K562 (cell line): ENCODE measurements around the gene MLX. TPM values are rescaled to one million over a fixed set of nuclear protein-coding genes. Genes with fewer than 3 reads are reported as not detected.

ENCODE experiments used
- ARID1B ChIP-seq: fragments of 450-650 bp; IDR thresholded peaks from 2 replicates; pipeline ENCODE4 v1.6.1; 2016; ENCODE audit warnings: antibody characterized with exemption, mild to moderate bottlenecking, inconsistent platforms
- CHCHD3 ChIP-seq: fragments of 250-450 bp; sonication (Bioruptor Pico); IDR thresholded peaks from 2 replicates; pipeline ENCODE4 v2.1.2; 2022; ENCODE audit warnings: mild to moderate bottlenecking
- HMG20B ChIP-seq: fragments of 250-450 bp; sonication (Bioruptor Pico); IDR thresholded peaks from 2 replicates; pipeline ENCODE4 v1.5.0; 2021; ENCODE audit warnings: mild to moderate bottlenecking
- IRF2 ChIP-seq: sonication (generic); formaldehyde crosslinking; IDR thresholded peaks from 2 replicates; pipeline ENCODE4 v1.8.1; 2022; ENCODE audit warnings: mild to moderate bottlenecking, missing genetic modification reagents
- JUND ChIP-seq, 2 experiments: IDR thresholded peaks; 2 replicates in 1 of 2; 3 replicates in 1 of 2; pipeline ENCODE4 v1.6.1; 2011; ENCODE audit warnings: borderline replicate concordance in 2 of 2, low read depth in 2 of 2, low read length in 2 of 2, improper control_type of control experiment in 1 of 2, missing biosample characterization in 1 of 2, missing genetic modification characterization in 1 of 2, missing genetic modification reagents in 1 of 2
- KDM1A ChIP-seq, 2 experiments: fragments of 450-650 bp; IDR thresholded peaks; 2 replicates each; pipeline ENCODE4 v1.6.1; 2016; ENCODE audit warnings: mild to moderate bottlenecking in 2 of 2
- MCM7 ChIP-seq, 2 experiments: fragments of 450-650 bp; IDR thresholded peaks; 2 replicates each; pipeline ENCODE4 v1.6.1; 2016 to 2018
- NCOA6 ChIP-seq: fragments of 450-650 bp; IDR thresholded peaks from 2 replicates; pipeline ENCODE4 v1.6.1; 2017; ENCODE audit warnings: mild to moderate bottlenecking
- POLR3A ChIP-seq: IDR thresholded peaks from 2 replicates; pipeline ENCODE4 v1.6.1; 2011; ENCODE audit warnings: borderline replicate concordance, mild to moderate bottlenecking, moderate library complexity; ENCODE audit not compliant: insufficient read length, insufficient read depth; ENCODE audit errors: extremely low read depth
- PYGO2 ChIP-seq: fragments of 450-650 bp; IDR thresholded peaks from 2 replicates; pipeline ENCODE4 v1.6.1; 2016; ENCODE audit warnings: mild to moderate bottlenecking, missing genetic modification characterization, moderate library complexity, missing compliant biosample characterization
- RBBP5 ChIP-seq: fragments of 200-600 bp; sonication (generic); IDR thresholded peaks from 2 replicates; pipeline ENCODE4 v1.6.1; 2012; ENCODE audit warnings: borderline replicate concordance, mild to moderate bottlenecking, low read length, control low read depth, inconsistent platforms; ENCODE audit not compliant: insufficient read depth, poor library complexity, severe bottlenecking
- SMAD4 ChIP-seq: fragments of 250-450 bp; sonication (Bioruptor Pico); conservative IDR thresholded peaks from 2 replicates; pipeline ENCODE4 v1.8.0; 2021; ENCODE audit warnings: inconsistent platforms, mild to moderate bottlenecking, moderate library complexity
- ZMIZ1 ChIP-seq, 2 experiments: fragments of 150-350 bp in 1 of 2; IDR thresholded peaks; 2 replicates each; pipeline ENCODE4 v1.6.1; 2012 to 2016; ENCODE audit warnings: low read depth in 2 of 2, low read length in 2 of 2, mild to moderate bottlenecking in 1 of 2, moderate library complexity in 1 of 2
- ZNF263 ChIP-seq: sonication (generic); formaldehyde crosslinking; IDR thresholded peaks from 2 replicates; pipeline ENCODE4 v1.8.0; 2022; ENCODE audit warnings: mild to moderate bottlenecking, missing genetic modification reagents, borderline replicate concordance
- ZNF282 ChIP-seq: sonication (generic); formaldehyde crosslinking; IDR thresholded peaks from 2 replicates; pipeline ENCODE4 v1.8.1; 2023; ENCODE audit warnings: missing genetic modification reagents
- polyA plus RNA-seq, 8 experiments: library from polyadenylated mRNA; depleted of rRNA in 4 of 8; stranded (reverse) in 5 of 8; unstranded in 3 of 8; fragments of >200 nt; fragmentation: Nextera tagmentation in 2 of 8; fragmentation: Illumina TruSeq in 1 of 8; extraction: Ambion mirVana in 2 of 8; extraction: Trizol in 1 of 8; gene quantifications; 2 replicates each; pipeline versions ENCODE4 v1.2.1 to v1.2.3, GENCODE V29; 2011 to 2014; ENCODE audit warnings: inconsistent platforms in 1 of 8, missing spikeins in 1 of 8
- total RNA-seq, 7 experiments: library from RNA; depleted of rRNA in 6 of 7; stranded (reverse); fragments of >200 nt in 6 of 7; fragmentation: Illumina TruSeq in 2 of 7; extraction: Trizol in 2 of 7; gene quantifications; 2 replicates each; pipeline versions ENCODE4 v1.2.1 to v1.2.3, GENCODE V29; 2011 to 2021; ENCODE audit warnings: low replicate concordance in 1 of 7
- TF ChIP-seq, protein P1 (sequence below), 2 experiments: fragments of 200-800 bp in 1 of 2; sonication (Bioruptor generic) in 1 of 2; sonication (generic) in 1 of 2; formaldehyde crosslinking in 1 of 2; IDR thresholded peaks in 1 of 2; conservative IDR thresholded peaks in 1 of 2; 2 replicates each; pipeline versions ENCODE4 v1.5.0 to v1.6.1; 2016 to 2020; ENCODE audit warnings: missing compliant biosample characterization in 1 of 2, missing genetic modification characterization in 1 of 2, missing genetic modification reagents in 1 of 2
- TF ChIP-seq, protein P2 (sequence below): sonication (generic); formaldehyde crosslinking; IDR thresholded peaks from 2 replicates; pipeline ENCODE4 v1.8.1; 2022; ENCODE audit warnings: missing genetic modification reagents
- TF ChIP-seq, protein P3 (sequence below): IDR thresholded peaks from 2 replicates; pipeline ENCODE4 v1.6.1; 2011; ENCODE audit warnings: borderline replicate concordance, low read depth, mild to moderate bottlenecking, moderate library complexity, low read length; ENCODE audit not compliant: insufficient read depth, poor library complexity, severe bottlenecking

MLX gene
- total and polyA plus RNA-seq, 9 of the 15 experiments (the other 6 are each of a cell fraction or from before 2014, with no cell fraction given) = 42.9 to 100 (median 58.9) TPM

GRCh38 chr17:42566215-42566882 lies 551 bp upstream of the MLX start (continued):
- TF ChIP-seq ZNF282 (no peak), ZNF263 (CRISPR knock-in tag) (no peak), IRF2 (no peak), SMAD4 (CRISPR knock-in tag) (0 out of 2 replicates have a peak, but pooled peaks have one; percentile 77), RBBP5 (peak; percentile 13), JUND (IDR thresholded peaks at IDR 0.05; ENCODE audit: borderline replicate concordance, low read depth, low read length) (no peak), JUND (tag; IDR thresholded peaks at IDR 0.05; ENCODE audit: borderline replicate concordance, low read depth, low read length) (no peak), MCM7 (IDR thresholded peaks at IDR 0.05) (no peak), ZMIZ1 (IDR thresholded peaks at IDR 0.05; ENCODE audit: low read depth in 2 of 2, low read length in 2 of 2) (no peak), PYGO2 (tag) (no peak), NCOA6 (no peak), POLR3A (no peak), ARID1B (no peak), HMG20B (CRISPR knock-in tag) (no peak), KDM1A (IDR thresholded peaks at IDR 0.05) (no peak), CHCHD3 (no peak)
- TF ChIP-seq, protein P1, sequence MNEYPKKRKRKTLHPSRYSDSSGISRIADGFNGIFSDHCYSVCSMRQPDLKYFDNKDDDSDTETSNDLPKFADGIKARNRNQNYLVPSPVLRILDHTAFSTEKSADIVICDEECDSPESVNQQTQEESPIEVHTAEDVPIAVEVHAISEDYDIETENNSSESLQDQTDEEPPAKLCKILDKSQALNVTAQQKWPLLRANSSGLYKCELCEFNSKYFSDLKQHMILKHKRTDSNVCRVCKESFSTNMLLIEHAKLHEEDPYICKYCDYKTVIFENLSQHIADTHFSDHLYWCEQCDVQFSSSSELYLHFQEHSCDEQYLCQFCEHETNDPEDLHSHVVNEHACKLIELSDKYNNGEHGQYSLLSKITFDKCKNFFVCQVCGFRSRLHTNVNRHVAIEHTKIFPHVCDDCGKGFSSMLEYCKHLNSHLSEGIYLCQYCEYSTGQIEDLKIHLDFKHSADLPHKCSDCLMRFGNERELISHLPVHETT (CRISPR knock-in tag; conservative IDR thresholded peaks at IDR 0.05 in 1 of 2, IDR thresholded peaks at IDR 0.05 in 1 of 2) = peak in 1 of 2 experiments; percentile 75; a peak in 1 of 4 replicates
- TF ChIP-seq, protein P2, sequence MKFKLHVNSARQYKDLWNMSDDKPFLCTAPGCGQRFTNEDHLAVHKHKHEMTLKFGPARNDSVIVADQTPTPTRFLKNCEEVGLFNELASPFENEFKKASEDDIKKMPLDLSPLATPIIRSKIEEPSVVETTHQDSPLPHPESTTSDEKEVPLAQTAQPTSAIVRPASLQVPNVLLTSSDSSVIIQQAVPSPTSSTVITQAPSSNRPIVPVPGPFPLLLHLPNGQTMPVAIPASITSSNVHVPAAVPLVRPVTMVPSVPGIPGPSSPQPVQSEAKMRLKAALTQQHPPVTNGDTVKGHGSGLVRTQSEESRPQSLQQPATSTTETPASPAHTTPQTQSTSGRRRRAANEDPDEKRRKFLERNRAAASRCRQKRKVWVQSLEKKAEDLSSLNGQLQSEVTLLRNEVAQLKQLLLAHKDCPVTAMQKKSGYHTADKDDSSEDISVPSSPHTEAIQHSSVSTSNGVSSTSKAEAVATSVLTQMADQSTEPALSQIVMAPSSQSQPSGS (CRISPR knock-in tag) = no peak
- TF ChIP-seq, protein P3, sequence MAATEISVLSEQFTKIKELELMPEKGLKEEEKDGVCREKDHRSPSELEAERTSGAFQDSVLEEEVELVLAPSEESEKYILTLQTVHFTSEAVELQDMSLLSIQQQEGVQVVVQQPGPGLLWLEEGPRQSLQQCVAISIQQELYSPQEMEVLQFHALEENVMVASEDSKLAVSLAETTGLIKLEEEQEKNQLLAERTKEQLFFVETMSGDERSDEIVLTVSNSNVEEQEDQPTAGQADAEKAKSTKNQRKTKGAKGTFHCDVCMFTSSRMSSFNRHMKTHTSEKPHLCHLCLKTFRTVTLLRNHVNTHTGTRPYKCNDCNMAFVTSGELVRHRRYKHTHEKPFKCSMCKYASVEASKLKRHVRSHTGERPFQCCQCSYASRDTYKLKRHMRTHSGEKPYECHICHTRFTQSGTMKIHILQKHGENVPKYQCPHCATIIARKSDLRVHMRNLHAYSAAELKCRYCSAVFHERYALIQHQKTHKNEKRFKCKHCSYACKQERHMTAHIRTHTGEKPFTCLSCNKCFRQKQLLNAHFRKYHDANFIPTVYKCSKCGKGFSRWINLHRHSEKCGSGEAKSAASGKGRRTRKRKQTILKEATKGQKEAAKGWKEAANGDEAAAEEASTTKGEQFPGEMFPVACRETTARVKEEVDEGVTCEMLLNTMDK = no peak
